ENCODE data around the gene PHRF1. TPM values are rescaled to one million over a fixed set of nuclear protein-coding genes. Genes with fewer than 3 reads are reported as not detected.

The PHRF1 gene
- total and polyA plus RNA-seq, 12 donors = 8.7 to 62.3 (median 26.1) TPM

- Histone ChIP-seq H3K27me3 (no peaks in the 10 kb centered on the region), H3K9me3 (replicated peaks in 1 of 3) (no peaks in the 10 kb centered on the region), H3K36me3 (replicated peaks in 1 of 2) (peaks cover 0 to 27% of the 10 kb centered on the region in 2 donors), H3K27ac (no peak overlapping the region), H3K4me1 (replicated peaks in 1 of 2) (peaks cover 0 to 2% of the 10 kb centered on the region in 2 donors), H3K4me3 (no peak overlapping the region)
- no peak for DNase-seq
- TF ChIP-seq CTCF (IDR thresholded peaks at IDR 0.05) (no peak), POLR2A (IDR thresholded peaks at IDR 0.05) (no peak)
- intact Hi-C loops (cut with DNase I) = no loop called here
- 70 to 100% (median 75%) methylated on average over 1 to 29 of the region's 29 CpGs for WGBS, 4 donors
Observed at GRCh38 chr11:528815-529727, 47.2 kb upstream of the PHRF1 start.

- H3K27me3 ChIP-seq = no peaks in the 10 kb centered on the region
- no peak overlapping the region for H3K27ac ChIP-seq
- DNase-seq = no peak
- no peak overlapping the region for H3K4me3 ChIP-seq
- TF ChIP-seq POLR2A (IDR thresholded peaks at IDR 0.05) (no peak), CTCF (IDR thresholded peaks at IDR 0.05) (no peak)
- H3K4me1 ChIP-seq (replicated peaks in 1 of 2) = peaks cover 6 to 8% of the 10 kb centered on the region in 2 donors
- H3K9me3 ChIP-seq (replicated peaks in 1 of 3) = no peaks in the 10 kb centered on the region
- WGBS, 4 donors = 83 to 90% (median 86%) methylated on average over 5 to 18 of the region's 18 CpGs
- peaks cover 0 to 27% of the 10 kb centered on the region in 2 donors for H3K36me3 ChIP-seq (replicated peaks in 1 of 2)
- intact Hi-C loops (cut with DNase I) = no loop called here
Observed at GRCh38 chr11:529728-530411, 46.4 kb upstream of the PHRF1 start.

- H3K4me3 ChIP-seq = no peak overlapping the region
- peaks cover 10 to 12% of the 10 kb centered on the region in 2 donors for H3K4me1 ChIP-seq (replicated peaks in 1 of 2)
- intact Hi-C loops (cut with DNase I) = no loop called here
- no peaks in the 10 kb centered on the region for H3K27me3 ChIP-seq
- H3K9me3 ChIP-seq (replicated peaks in 1 of 3) = no peaks in the 10 kb centered on the region
- DNase-seq = no peak
- H3K27ac ChIP-seq = no peak overlapping the region
- no peak for TF ChIP-seq CTCF (IDR thresholded peaks at IDR 0.05)
- 88 to 92% (median 90%) methylated on average over 16 to 28 of the region's 28 CpGs for WGBS, 4 donors
- peaks cover 0 to 27% of the 10 kb centered on the region in 2 donors for H3K36me3 ChIP-seq (replicated peaks in 1 of 2)
Observed at GRCh38 chr11:530960-531831, 45.1 kb upstream of the PHRF1 start.

Data from adrenal gland (tissue), 12 donors.